Dendritic cell treated with granulocyte-macrophage colony-stimulating factor and Interleukin-4, amounts not matched to agents 40 ng/mL and 50 ng/mL, for 4 days (primary cell): ENCODE results near the gene CD163L1.
"Not testable (repeated sequence)": the region's sequence is repeated elsewhere in the genome, so short reads cannot be mapped to it uniquely, and the experiment has no call there.

Source experiments
- H3K27ac Mint-ChIP-seq: one replicate; pipeline ENCODE4 v1.8.0; 2022; ENCODE audit warnings: mild to moderate bottlenecking, mixed read lengths
- H3K27me3 Mint-ChIP-seq: one replicate; pipeline ENCODE4 v1.8.0; 2022; ENCODE audit warnings: mild to moderate bottlenecking, mixed read lengths
- H3K36me3 Mint-ChIP-seq: one replicate; pipeline ENCODE4 v1.8.0; 2022; ENCODE audit warnings: low read depth, mixed read lengths
- H3K4me1 Mint-ChIP-seq: one replicate; pipeline ENCODE4 v1.8.0; 2022; ENCODE audit warnings: low read depth, mixed read lengths
- H3K4me3 Mint-ChIP-seq: one replicate; pipeline ENCODE4 v1.8.0; 2022; ENCODE audit warnings: mild to moderate bottlenecking, moderate library complexity, mixed read lengths
- H3K9me3 Mint-ChIP-seq: one replicate; pipeline ENCODE4 v1.8.0; 2022; ENCODE audit warnings: mixed read lengths
- intact Hi-C: fragments of 100-400 bp; cut with micrococcal nuclease; formaldehyde crosslinking; loops from one replicate; pipeline ENCODE4 v1.15.0; 2022

Gene CD163L1

GRCh38 chr12:7339675-7340074 is 104.3 kb downstream of the CD163L1 start:
- Mint-ChIP-seq H3K27ac (no peak overlapping the region), H3K36me3 (peaks cover 22% of the 10 kb centered on the region), H3K4me1 (peaks cover 15% of the 10 kb centered on the region), H3K4me3 (no peak overlapping the region), H3K9me3 (peaks cover 24% of the 10 kb centered on the region), H3K27me3 (no peaks in the 10 kb centered on the region)
- intact Hi-C loops = no loop called here

- H3K4me3 Mint-ChIP-seq, H3K27ac Mint-ChIP-seq, H3K27me3 Mint-ChIP-seq, intact Hi-C loops, H3K36me3 Mint-ChIP-seq: not testable (repeated sequence)
- Mint-ChIP-seq H3K9me3 (peaks cover 13% of the 10 kb centered on the region), H3K4me1 (peaks cover 11% of the 10 kb centered on the region)
Measured at GRCh38 chr12:7337790-7338189, 106.2 kb downstream of the CD163L1 start.

GRCh38 chr12:7327918-7328317 is 116.0 kb downstream of the CD163L1 start:
- peaks cover 6% of the 10 kb centered on the region for H3K36me3 Mint-ChIP-seq
- peaks cover 20% of the 10 kb centered on the region for H3K9me3 Mint-ChIP-seq
- H3K4me3 Mint-ChIP-seq = no peak overlapping the region
- intact Hi-C loops = no loop called here
- H3K4me1 Mint-ChIP-seq = no peaks in the 10 kb centered on the region
- H3K27ac Mint-ChIP-seq = no peak overlapping the region
- H3K27me3 Mint-ChIP-seq = peaks cover 6% of the 10 kb centered on the region

- no peaks in the 10 kb centered on the region for H3K9me3 Mint-ChIP-seq
- no peak overlapping the region for H3K27ac Mint-ChIP-seq
- no peak overlapping the region for H3K4me3 Mint-ChIP-seq
- H3K36me3 Mint-ChIP-seq = peaks cover 6% of the 10 kb centered on the region
- intact Hi-C loops = no loop called here
- H3K4me1 Mint-ChIP-seq = no peaks in the 10 kb centered on the region
- peaks cover 5% of the 10 kb centered on the region for H3K27me3 Mint-ChIP-seq
Measured at GRCh38 chr12:7324176-7324575, 119.8 kb downstream of the CD163L1 start.

- intact Hi-C loops = no loop called here
Measured at GRCh38 chr12:7322599-7322998, 121.4 kb downstream of the CD163L1 start.

GRCh38 chr12:7321624-7322023 is 122.3 kb downstream of the CD163L1 start:
- Mint-ChIP-seq H3K9me3 (no peaks in the 10 kb centered on the region), H3K4me3 (no peak overlapping the region), H3K27me3 (peaks cover 3% of the 10 kb centered on the region), H3K36me3 (peaks cover 6% of the 10 kb centered on the region), H3K4me1 (no peaks in the 10 kb centered on the region), H3K27ac (no peak overlapping the region)
- intact Hi-C loops = no loop called here

More at GRCh38 chr12:7322599-7322998, 121.4 kb downstream of the CD163L1 start:
- Mint-ChIP-seq H3K4me1 (no peaks in the 10 kb centered on the region), H3K27ac (no peak overlapping the region), H3K27me3 (peaks cover 3% of the 10 kb centered on the region), H3K9me3 (no peaks in the 10 kb centered on the region), H3K36me3 (peaks cover 6% of the 10 kb centered on the region), H3K4me3 (no peak overlapping the region)

GRCh38 chr12:7319930-7320329 is 124.0 kb downstream of the CD163L1 start:
- Mint-ChIP-seq H3K4me1 (no peaks in the 10 kb centered on the region), H3K27ac (no peak overlapping the region), H3K27me3 (peaks cover 2% of the 10 kb centered on the region), H3K36me3 (peaks cover 6% of the 10 kb centered on the region), H3K9me3 (no peaks in the 10 kb centered on the region), H3K4me3 (no peak overlapping the region)
- intact Hi-C loops = no loop called here

GRCh38 chr12:7310070-7310469 is 133.9 kb downstream of the CD163L1 start:
- intact Hi-C loops = no loop called here
- Mint-ChIP-seq H3K4me1 (no peaks in the 10 kb centered on the region), H3K27me3 (no peaks in the 10 kb centered on the region), H3K9me3 (no peaks in the 10 kb centered on the region), H3K36me3 (no peaks in the 10 kb centered on the region), H3K27ac (no peak overlapping the region), H3K4me3 (no peak overlapping the region)
